HFFc6 (cell line): ENCODE data around the gene SLC22A3. TPM values are rescaled to one million over a fixed set of nuclear protein-coding genes. Genes with fewer than 3 reads are reported as not detected.

ENCODE experiments used
- DNase-seq: peaks from one replicate; pipeline ENCODE4 v3.0.0-alpha.2; 2018
- H3K27ac Mint-ChIP-seq: 2 replicates; pipeline ENCODE4 v1.8.0; 2020; ENCODE audit warnings: mild to moderate bottlenecking, mixed read lengths
- H3K27me3 Mint-ChIP-seq: 2 replicates; pipeline ENCODE4 v1.8.0; 2021; ENCODE audit warnings: mild to moderate bottlenecking, moderate library complexity, mixed read lengths; ENCODE audit not compliant: insufficient read depth
- H3K36me3 Mint-ChIP-seq: 2 replicates; pipeline ENCODE4 v1.8.0; 2021; ENCODE audit warnings: low read depth, mixed read lengths
- H3K4me1 Mint-ChIP-seq: 2 replicates; pipeline ENCODE4 v1.8.0; 2020; ENCODE audit warnings: low read depth, mixed read lengths
- H3K4me3 Mint-ChIP-seq: 2 replicates; pipeline ENCODE4 v1.8.0; 2020; ENCODE audit warnings: mild to moderate bottlenecking, moderate library complexity, mixed read lengths
- H3K9me3 Mint-ChIP-seq: 2 replicates; pipeline ENCODE4 v1.8.0; 2020; ENCODE audit warnings: mild to moderate bottlenecking, mixed read lengths
- total RNA-seq, 6 experiments: library from RNA; stranded (reverse); fragmentation: NEBNext Ultra II Directional; extraction: Animal tissue kit (Norgen Biotek cat#: 25700); gene quantifications; 2 replicates in 1 of 6; 3 replicates in 5 of 6; pipeline ENCODE4 v1.2.3, GENCODE V29; 2021
- TF ChIP-seq, protein P1 (sequence below): fragments of 200-600 bp; sonication (generic); IDR thresholded peaks from 2 replicates; pipeline ENCODE4 v1.5.0; 2021; ENCODE audit warnings: antibody characterized with exemption, mild to moderate bottlenecking

SLC22A3 gene
- total RNA-seq, 6 experiments from 2014 or later = not detected

GRCh38 chr6:160336200-160336599 lies 12.0 kb upstream of the SLC22A3 start:
- no peak overlapping the region for H3K27ac Mint-ChIP-seq
- H3K4me3 Mint-ChIP-seq = no peak overlapping the region
- DNase-seq = no peak
- no peaks in the 10 kb centered on the region for H3K36me3 Mint-ChIP-seq
- TF ChIP-seq, protein P1, sequence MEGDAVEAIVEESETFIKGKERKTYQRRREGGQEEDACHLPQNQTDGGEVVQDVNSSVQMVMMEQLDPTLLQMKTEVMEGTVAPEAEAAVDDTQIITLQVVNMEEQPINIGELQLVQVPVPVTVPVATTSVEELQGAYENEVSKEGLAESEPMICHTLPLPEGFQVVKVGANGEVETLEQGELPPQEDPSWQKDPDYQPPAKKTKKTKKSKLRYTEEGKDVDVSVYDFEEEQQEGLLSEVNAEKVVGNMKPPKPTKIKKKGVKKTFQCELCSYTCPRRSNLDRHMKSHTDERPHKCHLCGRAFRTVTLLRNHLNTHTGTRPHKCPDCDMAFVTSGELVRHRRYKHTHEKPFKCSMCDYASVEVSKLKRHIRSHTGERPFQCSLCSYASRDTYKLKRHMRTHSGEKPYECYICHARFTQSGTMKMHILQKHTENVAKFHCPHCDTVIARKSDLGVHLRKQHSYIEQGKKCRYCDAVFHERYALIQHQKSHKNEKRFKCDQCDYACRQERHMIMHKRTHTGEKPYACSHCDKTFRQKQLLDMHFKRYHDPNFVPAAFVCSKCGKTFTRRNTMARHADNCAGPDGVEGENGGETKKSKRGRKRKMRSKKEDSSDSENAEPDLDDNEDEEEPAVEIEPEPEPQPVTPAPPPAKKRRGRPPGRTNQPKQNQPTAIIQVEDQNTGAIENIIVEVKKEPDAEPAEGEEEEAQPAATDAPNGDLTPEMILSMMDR = no peak
- no peaks in the 10 kb centered on the region; the same call in none of the 2 replicates for H3K27me3 Mint-ChIP-seq
- H3K4me1 Mint-ChIP-seq = no peaks in the 10 kb centered on the region
- peaks cover 45% of the 10 kb centered on the region for H3K9me3 Mint-ChIP-seq

DNA sequence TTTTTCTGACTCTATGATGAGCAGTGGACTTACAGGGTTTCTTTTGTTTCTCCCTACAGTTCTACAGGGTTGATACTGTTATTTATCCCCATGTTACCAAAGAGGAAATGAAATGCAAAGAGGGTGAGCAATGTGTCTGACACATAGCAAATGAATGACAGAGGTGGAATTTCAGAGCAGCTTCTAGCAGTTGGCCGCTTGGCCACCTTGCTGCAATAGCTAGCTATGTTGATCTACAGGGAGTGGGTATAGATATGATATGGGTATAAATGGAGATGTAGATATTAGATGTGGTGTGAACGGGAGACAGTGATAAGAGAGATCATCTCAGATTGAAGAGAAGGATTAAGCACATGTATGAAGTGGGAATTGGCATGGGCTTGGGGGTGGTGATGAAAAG lies 10.9 kb upstream of the SLC22A3 start:
- no peaks in the 10 kb centered on the region for H3K36me3 Mint-ChIP-seq
- no peak overlapping the region for H3K27ac Mint-ChIP-seq
- H3K27me3 Mint-ChIP-seq = no peaks in the 10 kb centered on the region; the same call in 1 of the 2 replicates
- DNase-seq = no peak
- no peak overlapping the region for H3K4me3 Mint-ChIP-seq
- peaks cover 39% of the 10 kb centered on the region for H3K9me3 Mint-ChIP-seq
- no peaks in the 10 kb centered on the region for H3K4me1 Mint-ChIP-seq
- TF ChIP-seq, protein P1 = no peak

DNA sequence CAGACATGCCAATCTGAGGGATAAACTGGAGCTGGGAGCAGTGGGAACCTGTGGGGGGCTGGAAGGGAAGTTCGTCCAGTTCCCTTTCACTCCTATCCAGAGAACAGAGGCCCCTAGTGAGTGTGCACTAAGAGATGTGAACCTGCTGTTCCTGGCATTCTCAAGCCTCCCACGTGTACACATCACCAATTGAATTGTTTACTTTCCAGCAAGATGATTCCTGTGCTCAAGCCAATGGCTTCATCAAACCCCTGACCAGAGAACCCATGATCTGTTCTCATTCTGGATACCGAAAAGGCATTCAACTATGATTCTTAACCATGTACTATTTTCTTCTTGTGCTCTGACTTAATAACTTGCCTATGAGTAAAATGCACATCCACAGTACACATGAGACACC lies 10.2 kb upstream of the SLC22A3 start:
- TF ChIP-seq, protein P1 = no peak
- no peaks in the 10 kb centered on the region for H3K36me3 Mint-ChIP-seq
- no peaks in the 10 kb centered on the region; the same call in 1 of the 2 replicates for H3K27me3 Mint-ChIP-seq
- no peak overlapping the region for H3K4me3 Mint-ChIP-seq
- H3K4me1 Mint-ChIP-seq = no peaks in the 10 kb centered on the region
- H3K27ac Mint-ChIP-seq = no peak overlapping the region
- no peak for DNase-seq
- H3K9me3 Mint-ChIP-seq = peaks cover 33% of the 10 kb centered on the region

- H3K9me3 Mint-ChIP-seq = peaks cover 21% of the 10 kb centered on the region
- H3K4me3 Mint-ChIP-seq = no peak overlapping the region
- no peak overlapping the region for H3K27ac Mint-ChIP-seq
- no peaks in the 10 kb centered on the region for H3K36me3 Mint-ChIP-seq
- peaks cover 1% of the 10 kb centered on the region; the same call in 1 of the 2 replicates for H3K27me3 Mint-ChIP-seq
- no peak for DNase-seq
- H3K4me1 Mint-ChIP-seq = no peaks in the 10 kb centered on the region
- TF ChIP-seq, protein P1 = no peak
Measured at GRCh38 chr6:160343144-160343543, 5.0 kb upstream of the SLC22A3 start.

- H3K27ac Mint-ChIP-seq = no peak overlapping the region
- DNase-seq = no peak
- no peaks in the 10 kb centered on the region for H3K36me3 Mint-ChIP-seq
- H3K4me1 Mint-ChIP-seq = no peaks in the 10 kb centered on the region
- no peak overlapping the region for H3K4me3 Mint-ChIP-seq
- peaks cover 1% of the 10 kb centered on the region; the same call in 1 of the 2 replicates for H3K27me3 Mint-ChIP-seq
- TF ChIP-seq, protein P1 = no peak
- H3K9me3 Mint-ChIP-seq = peaks cover 25% of the 10 kb centered on the region
Measured at GRCh38 chr6:160344271-160344670, 3.9 kb upstream of the SLC22A3 start.
